Memory B cell (primary cell): Measurements from ENCODE around the gene CCDC138.
"Not testable (repeated sequence)": the region's sequence is repeated elsewhere in the genome, so short reads cannot be mapped to it uniquely, and the experiment has no call there.

ENCODE experiments used
- ATAC-seq: fragments of 150-1000 bp; cut with Tn5 transposase; 2 replicates; pipeline ENCODE4 v1.10.0; 2021; ENCODE audit warnings: low read depth, mild to moderate bottlenecking, moderate library complexity
- DNase-seq, 2 donors: peaks; one replicate each; pipeline ENCODE4 v3.0.0; 2022; ENCODE audit warnings: low spot score in 2 of 2
- H3K27ac Mint-ChIP-seq: one replicate; pipeline ENCODE4 v1.8.0; 2022; ENCODE audit warnings: mild to moderate bottlenecking, moderate library complexity, mixed read lengths
- H3K27me3 Mint-ChIP-seq: one replicate; pipeline ENCODE4 v1.8.0; 2022; ENCODE audit warnings: mixed read lengths
- H3K36me3 Mint-ChIP-seq: one replicate; pipeline ENCODE4 v1.8.0; 2022; ENCODE audit warnings: mild to moderate bottlenecking, mixed read lengths
- H3K4me1 Mint-ChIP-seq: one replicate; pipeline ENCODE4 v1.8.0; 2022; ENCODE audit warnings: mixed read lengths
- H3K4me3 Mint-ChIP-seq: one replicate; pipeline ENCODE4 v1.8.0; 2022; ENCODE audit warnings: mild to moderate bottlenecking, moderate library complexity, mixed read lengths
- H3K9me3 Mint-ChIP-seq: one replicate; pipeline ENCODE4 v1.8.0; 2022; ENCODE audit warnings: mixed read lengths

CCDC138 gene, protein sequence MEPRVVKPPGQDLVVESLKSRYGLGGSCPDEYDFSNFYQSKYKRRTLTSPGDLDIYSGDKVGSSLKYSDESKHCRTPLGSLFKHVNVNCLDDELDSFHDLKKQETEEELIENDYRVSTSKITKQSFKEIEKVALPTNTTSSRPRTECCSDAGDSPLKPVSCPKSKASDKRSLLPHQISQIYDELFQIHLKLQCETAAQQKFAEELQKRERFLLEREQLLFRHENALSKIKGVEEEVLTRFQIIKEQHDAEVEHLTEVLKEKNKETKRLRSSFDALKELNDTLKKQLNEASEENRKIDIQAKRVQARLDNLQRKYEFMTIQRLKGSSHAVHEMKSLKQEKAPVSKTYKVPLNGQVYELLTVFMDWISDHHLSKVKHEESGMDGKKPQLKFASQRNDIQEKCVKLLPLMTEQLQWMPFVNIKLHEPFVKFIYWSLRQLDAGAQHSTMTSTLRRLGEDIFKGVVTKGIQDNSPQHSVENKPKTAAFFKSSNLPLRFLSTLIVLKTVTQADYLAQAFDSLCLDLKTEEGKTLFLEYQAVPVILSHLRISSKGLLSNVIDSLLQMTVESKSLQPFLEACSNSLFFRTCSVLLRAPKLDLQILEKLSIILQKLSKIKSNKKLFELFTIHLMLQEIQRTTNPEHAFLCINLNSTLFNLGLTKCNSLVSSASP

DNA sequence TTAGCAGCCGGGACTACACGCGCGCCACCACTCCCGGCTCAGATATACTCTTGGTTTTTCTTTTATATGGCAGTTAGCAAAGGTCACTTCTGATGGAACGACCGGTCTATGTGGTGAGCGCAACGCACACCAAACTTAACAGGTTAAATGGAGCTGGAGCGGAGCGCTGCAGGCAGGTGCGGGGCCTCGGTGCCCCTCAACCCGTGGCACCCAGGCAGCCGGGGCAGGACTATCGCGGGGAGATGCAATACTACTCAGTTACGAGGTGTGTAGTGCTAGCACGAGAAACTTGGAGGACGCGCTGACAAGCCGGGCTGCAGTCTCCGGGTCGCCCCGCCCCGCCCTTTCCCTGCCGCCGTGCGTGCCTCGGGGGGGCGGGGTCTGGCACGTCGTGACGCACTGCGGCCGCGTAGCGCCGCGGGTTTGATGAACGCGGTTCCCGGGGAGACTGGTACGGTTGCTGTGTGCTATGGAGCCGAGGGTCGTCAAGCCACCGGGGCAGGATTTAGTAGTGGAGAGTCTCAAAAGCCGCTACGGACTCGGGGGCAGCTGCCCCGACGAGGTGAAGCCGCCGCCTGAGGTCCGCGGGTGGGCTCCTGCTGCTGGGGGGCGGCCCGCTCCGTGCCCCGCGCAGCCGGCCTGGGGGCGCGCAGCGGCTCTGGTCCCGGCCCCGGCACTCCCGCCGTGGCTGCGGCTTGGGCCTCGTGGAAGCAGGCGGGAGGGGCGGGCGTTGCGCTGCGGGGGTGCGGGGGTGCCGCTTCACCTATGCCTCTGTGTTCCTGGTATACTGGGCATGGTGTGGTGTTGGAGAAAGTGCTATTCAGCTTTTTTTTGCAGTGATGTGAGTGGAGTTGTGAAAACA, at the start of gene CCDC138:
Gene CCDC138 (plus strand): TSS at position 418 of the 862 bp plus-strand sequence. CDS start 52 bp downstream, at position 470.
- Mint-ChIP-seq H3K36me3 (peaks cover 8% of the 10 kb centered on the region), H3K4me1 (peaks cover 9% of the 10 kb centered on the region), H3K9me3 (no peaks in the 10 kb centered on the region), H3K4me3 (peak within 1 kb of the TSS; percentile 100), H3K27ac (peak within 1 kb of the TSS; percentile 91), H3K27me3 (no peaks in the 10 kb centered on the region)
- ATAC-seq: peak; percentile 94
- DNase-seq: peak; percentile 87

DNA sequence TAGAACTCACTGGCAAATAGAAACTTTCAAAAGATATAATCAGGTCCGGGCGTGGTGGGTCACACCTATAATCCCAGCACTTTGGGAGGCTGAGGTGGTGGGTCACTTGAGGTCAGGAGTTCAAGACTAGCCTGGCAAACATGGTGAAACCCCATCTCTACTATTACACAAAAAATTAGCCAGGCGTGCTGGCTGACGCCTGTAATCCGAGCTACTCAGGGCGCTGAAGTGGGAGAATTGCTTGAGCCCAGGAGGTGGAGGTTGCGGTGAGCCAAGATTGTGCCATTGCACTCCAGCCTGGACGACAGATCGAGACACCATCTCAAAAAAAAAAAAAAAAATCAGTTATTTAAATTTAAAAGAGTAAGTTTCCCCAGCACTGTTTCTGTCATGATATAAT, 28.6 kb upstream of the CCDC138 start:
- H3K27me3 Mint-ChIP-seq, H3K4me3 Mint-ChIP-seq, DNase-seq, H3K36me3 Mint-ChIP-seq, ATAC-seq, H3K27ac Mint-ChIP-seq, H3K9me3 Mint-ChIP-seq, H3K4me1 Mint-ChIP-seq: not testable (repeated sequence)

DNA sequence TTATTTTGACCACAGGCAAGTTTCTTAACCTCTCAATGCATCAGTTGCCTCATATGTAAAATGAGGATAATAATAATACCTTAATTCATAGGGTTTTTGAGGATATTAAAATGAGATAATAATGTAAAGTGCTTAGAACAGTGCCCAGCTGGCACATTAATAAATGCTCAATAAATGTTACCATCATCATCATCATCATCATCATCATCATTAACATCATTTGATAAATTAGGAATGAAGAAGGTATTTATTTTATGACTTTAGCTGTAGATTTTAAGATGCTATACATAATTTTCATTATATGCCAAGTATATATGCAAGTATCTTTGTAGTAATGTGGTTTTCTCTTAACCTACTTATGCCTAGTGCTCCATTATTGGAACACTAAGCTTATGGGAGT, 24.0 kb upstream of the CCDC138 start:
- H3K36me3 Mint-ChIP-seq: peaks cover 27% of the 10 kb centered on the region
- DNase-seq, H3K27ac Mint-ChIP-seq, H3K4me3 Mint-ChIP-seq, ATAC-seq, H3K4me1 Mint-ChIP-seq, H3K27me3 Mint-ChIP-seq, H3K9me3 Mint-ChIP-seq: not testable (repeated sequence)

DNA sequence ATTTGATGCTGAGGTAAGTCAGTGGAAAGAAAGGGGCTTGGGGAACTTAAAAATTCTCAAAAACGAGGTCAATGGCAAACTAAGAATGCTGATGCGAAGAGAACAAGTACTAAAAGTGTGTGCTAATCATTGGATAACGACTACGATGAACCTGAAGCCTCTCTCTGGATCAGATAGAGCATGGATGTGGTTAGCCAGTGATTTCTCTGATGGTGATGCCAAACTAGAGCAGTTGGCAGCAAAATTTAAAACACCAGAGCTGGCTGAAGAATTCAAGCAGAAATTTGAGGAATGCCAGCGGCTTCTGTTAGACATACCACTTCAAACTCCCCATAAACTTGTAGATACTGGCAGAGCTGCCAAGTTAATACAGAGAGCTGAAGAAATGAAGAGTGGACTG, 19.9 kb upstream of the CCDC138 start:
- not testable (repeated sequence) for ATAC-seq, H3K27ac Mint-ChIP-seq, DNase-seq, H3K27me3 Mint-ChIP-seq, H3K9me3 Mint-ChIP-seq, H3K4me1 Mint-ChIP-seq, H3K4me3 Mint-ChIP-seq
- H3K36me3 Mint-ChIP-seq: peaks cover 29% of the 10 kb centered on the region

DNA sequence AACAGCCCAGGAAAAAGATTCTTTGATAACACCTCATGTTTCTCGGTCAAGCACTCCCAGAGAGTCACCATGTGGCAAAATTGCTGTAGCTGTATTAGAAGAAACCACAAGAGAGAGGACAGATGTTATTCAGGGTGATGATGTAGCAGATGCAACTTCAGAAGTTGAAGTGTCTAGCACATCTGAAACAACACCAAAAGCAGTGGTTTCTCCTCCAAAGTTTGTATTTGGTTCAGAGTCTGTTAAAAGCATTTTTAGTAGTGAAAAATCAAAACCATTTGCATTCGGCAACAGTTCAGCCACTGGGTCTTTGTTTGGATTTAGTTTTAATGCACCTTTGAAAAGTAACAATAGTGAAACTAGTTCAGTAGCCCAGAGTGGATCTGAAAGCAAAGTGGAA, 18.7 kb upstream of the CCDC138 start:
- not testable (repeated sequence) for H3K27me3 Mint-ChIP-seq, ATAC-seq, H3K9me3 Mint-ChIP-seq, H3K4me1 Mint-ChIP-seq, H3K27ac Mint-ChIP-seq, DNase-seq, H3K4me3 Mint-ChIP-seq
- H3K36me3 Mint-ChIP-seq: peaks cover 36% of the 10 kb centered on the region

DNA sequence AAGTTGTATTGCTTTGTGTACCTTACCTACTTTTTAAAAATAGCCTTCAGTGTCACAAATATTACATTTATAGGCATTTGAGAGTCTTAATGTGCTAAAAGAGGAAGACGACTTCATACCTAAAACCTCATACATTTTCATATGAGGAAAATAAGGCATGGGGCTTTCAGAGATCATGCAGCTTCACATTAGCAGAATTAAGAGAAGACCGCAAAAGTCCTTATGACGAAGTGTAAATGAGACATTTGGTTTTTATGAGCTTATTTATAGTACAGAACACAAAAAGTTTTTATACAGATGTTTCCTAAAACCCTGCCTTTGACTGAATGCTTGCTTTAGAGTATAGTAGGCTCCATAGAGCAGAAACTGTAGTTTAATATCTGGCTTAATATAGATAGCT, 10.1 kb upstream of the CCDC138 start:
- Mint-ChIP-seq H3K27ac (peak overlapping the region; percentile 89), H3K4me3 (peak overlapping the region; percentile 74), H3K4me1 (peaks cover 7% of the 10 kb centered on the region), H3K27me3 (no peaks in the 10 kb centered on the region), H3K9me3 (no peaks in the 10 kb centered on the region), H3K36me3 (peaks cover 19% of the 10 kb centered on the region)
- peak; percentile 94 for ATAC-seq
- DNase-seq: peak in 1 of 2 donors; percentile 45

DNA sequence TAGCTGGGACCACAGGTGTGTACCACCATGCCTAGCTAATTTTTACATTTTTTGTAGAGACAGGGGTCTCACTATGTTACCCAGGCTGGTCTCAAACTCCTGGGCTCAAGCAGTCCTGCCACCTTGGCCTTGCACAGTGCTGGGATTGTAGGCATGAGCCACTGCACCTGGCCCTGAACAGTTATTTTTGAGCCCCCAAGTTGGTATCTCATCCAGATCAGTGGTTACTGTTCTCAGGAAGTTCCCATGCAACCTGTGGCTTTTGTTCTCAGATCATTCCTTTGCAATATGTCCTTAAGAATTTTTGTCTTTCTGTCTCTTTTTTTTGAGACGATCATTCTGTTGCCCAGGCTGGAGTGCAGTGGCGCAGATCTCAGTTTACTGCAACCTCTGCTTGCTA, 7.7 kb upstream of the CCDC138 start:
- Mint-ChIP-seq H3K36me3 (peaks cover 14% of the 10 kb centered on the region), H3K9me3 (no peaks in the 10 kb centered on the region), H3K4me3 (no peak overlapping the region), H3K27me3 (no peaks in the 10 kb centered on the region), H3K4me1 (peaks cover 7% of the 10 kb centered on the region), H3K27ac (no peak overlapping the region)
- DNase-seq: no peak
- no peak for ATAC-seq

DNA sequence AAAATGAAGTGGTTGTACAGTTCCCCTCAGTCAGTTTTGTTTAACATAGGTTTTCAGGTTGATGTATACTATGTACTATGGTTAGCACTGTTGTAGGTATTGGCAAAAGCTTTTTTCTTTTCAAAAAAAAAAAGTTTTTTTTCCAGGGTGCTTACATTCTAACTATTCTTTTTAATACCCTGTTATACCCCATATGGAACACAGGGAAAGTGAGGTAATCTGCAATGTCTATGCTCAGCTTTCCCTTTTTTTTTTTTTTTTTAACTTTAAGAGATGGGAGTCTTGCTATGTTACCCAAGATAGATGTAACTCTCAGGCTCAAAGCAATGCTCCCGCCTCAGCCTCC, 590 bp upstream of the CCDC138 start:
- H3K4me3 Mint-ChIP-seq: peak overlapping the region; percentile 100
- ATAC-seq (no peak), DNase-seq (no peak)
- H3K9me3 Mint-ChIP-seq: no peaks in the 10 kb centered on the region
- H3K27me3 Mint-ChIP-seq: no peaks in the 10 kb centered on the region
- peak overlapping the region; percentile 91 for H3K27ac Mint-ChIP-seq
- H3K4me1 Mint-ChIP-seq: peaks cover 9% of the 10 kb centered on the region
- H3K36me3 Mint-ChIP-seq: peaks cover 8% of the 10 kb centered on the region

DNA sequence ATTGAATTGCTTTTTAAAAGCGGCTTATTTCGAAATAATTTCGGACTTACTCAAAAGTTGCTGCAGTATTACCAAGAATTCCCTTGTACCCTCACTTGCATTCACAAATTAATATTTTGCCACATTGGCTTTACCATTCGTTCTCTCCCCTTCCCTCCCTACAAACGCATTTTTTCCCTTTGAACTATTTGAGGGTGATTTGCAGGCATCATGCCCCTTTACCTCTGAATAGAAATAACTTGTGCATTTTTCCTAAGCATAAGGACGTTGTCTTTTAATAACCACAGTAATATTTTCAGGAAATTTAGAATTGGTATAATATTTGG, 608 bp downstream of the CCDC138 start:
- H3K36me3 Mint-ChIP-seq: peaks cover 5% of the 10 kb centered on the region
- ATAC-seq: no peak
- peaks cover 9% of the 10 kb centered on the region for H3K4me1 Mint-ChIP-seq
- peak overlapping the region; percentile 91 for H3K27ac Mint-ChIP-seq
- no peaks in the 10 kb centered on the region for H3K27me3 Mint-ChIP-seq
- H3K9me3 Mint-ChIP-seq: no peaks in the 10 kb centered on the region
- peak overlapping the region; percentile 100 for H3K4me3 Mint-ChIP-seq
- no peak for DNase-seq

DNA sequence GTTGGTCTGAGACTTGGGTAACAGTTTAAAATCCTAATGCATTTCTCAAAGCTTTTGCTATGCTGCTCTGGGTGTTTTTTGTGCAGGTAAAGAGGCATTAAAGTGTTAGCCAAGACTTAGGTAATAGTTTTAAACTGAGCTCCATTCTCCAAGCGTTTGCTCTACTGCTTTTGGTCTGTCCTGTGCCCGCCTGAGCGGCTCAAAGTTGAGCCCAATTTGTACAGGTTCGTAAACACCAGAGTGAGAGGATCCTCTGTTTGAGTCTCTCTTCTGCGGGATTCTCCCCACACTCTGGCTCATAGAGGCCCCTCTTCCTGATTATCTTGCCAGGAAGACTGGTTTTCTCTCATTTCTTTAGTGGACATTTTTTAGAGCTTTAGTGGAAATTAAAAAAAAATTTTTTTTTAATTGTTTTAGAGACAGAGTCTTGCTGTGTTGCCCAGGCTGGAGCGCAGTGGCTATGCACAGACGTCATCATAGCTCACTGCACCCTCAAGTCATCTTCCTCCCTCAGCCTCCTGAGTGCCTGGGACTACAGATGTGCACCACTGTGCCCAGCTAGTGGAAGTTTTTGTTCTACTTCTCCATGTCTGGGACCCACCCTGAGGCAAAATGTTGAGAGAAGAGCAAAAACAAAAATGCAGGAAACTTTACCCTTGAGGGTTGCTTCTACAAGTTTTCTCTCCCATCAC, 16.6 kb downstream of the CCDC138 start:
- Mint-ChIP-seq H3K27ac (no peak overlapping the region), H3K27me3 (no peaks in the 10 kb centered on the region), H3K4me1 (no peaks in the 10 kb centered on the region), H3K4me3 (no peak overlapping the region), H3K36me3 (peaks cover 19% of the 10 kb centered on the region), H3K9me3 (no peaks in the 10 kb centered on the region)
- DNase-seq (no peak), ATAC-seq (no peak)

DNA sequence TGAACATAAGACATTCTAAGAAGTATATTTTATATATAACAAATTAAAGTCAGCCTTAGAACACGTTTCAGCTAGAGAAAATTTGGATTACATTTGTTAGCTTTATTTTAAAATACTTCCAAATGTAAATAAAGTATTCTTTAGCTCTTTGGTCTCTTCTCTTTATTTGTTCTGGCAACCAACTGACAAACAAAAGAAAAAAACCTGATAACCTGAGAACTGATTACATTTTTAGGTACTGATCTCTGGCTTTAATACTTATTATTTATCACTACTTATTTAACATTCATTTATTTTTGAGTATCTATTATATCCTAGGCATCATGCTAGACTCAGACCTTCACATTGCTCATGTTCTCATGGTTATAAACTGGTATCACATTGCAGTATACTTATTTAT, 18.5 kb downstream of the CCDC138 start:
- peaks cover 7% of the 10 kb centered on the region for H3K9me3 Mint-ChIP-seq
- ATAC-seq: no peak
- DNase-seq: no peak
- H3K36me3 Mint-ChIP-seq: peaks cover 30% of the 10 kb centered on the region
- no peaks in the 10 kb centered on the region for H3K4me1 Mint-ChIP-seq
- no peak overlapping the region for H3K27ac Mint-ChIP-seq
- no peak overlapping the region for H3K4me3 Mint-ChIP-seq
- no peaks in the 10 kb centered on the region for H3K27me3 Mint-ChIP-seq

DNA sequence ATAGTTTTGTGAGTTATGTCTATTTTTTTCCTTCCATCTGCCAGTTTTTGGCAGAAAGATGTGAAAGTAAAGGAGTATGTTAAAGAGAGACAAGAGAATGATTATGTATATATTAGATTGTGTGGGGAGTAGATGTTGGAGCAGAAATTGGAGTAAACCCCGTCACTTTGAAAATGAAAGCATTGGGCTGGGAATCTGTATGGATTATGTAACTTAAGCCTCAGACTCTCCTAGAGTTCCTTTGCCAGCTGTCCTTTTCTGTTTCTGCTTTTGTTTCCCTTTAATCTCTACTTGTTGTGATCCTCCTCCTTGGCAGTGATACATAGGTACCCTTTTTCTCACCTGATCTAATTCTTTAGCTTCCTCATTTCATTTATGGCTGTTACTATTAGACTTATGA, 19.2 kb downstream of the CCDC138 start:
- no peak for ATAC-seq
- H3K27ac Mint-ChIP-seq: no peak overlapping the region

DNA sequence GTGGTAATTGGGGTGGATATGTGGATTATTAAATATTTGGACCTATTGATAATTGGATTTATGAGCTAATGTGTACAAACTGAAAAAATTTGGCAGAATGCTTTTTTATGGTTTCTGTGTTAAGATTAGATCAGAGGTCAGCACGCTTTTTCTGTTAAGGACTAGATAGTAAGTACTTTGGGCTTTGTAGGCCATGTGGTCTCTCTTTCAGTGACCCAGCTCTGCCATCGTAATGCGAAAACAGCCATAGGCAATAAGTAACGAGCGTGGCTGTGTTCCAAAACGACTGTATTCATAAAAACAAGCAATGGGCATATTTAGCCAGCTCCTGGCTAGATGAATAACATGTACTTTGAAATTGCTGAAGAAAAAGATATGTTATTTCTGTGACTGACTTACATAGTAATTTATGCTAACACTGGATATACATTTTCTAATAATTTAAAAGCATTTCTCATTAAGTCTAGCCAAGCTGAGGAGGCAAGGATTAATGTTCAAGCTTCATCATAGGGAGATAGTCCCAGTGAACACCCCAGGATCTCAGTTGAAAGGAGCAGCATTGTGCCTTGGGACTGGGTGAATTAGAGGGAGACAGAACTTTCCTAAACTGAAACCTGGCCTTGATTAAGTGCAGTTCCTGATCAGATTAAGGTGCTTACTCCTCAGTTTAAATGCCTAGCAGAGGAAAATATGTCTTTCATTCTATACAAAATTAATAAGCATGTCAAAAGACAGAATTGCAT, 20.0 kb downstream of the CCDC138 start:
- Mint-ChIP-seq H3K27me3 (no peaks in the 10 kb centered on the region), H3K27ac (no peak overlapping the region), H3K4me1 (no peaks in the 10 kb centered on the region), H3K36me3 (peaks cover 41% of the 10 kb centered on the region), H3K9me3 (peaks cover 11% of the 10 kb centered on the region), H3K4me3 (no peak overlapping the region)
- no peak for ATAC-seq
- DNase-seq: no peak

More for the DNA sequence above, 19.2 kb downstream of the CCDC138 start:
- peaks cover 11% of the 10 kb centered on the region for H3K9me3 Mint-ChIP-seq
- H3K27me3 Mint-ChIP-seq: no peaks in the 10 kb centered on the region
- no peak for DNase-seq
- H3K4me3 Mint-ChIP-seq: no peak overlapping the region
- H3K4me1 Mint-ChIP-seq: no peaks in the 10 kb centered on the region
- peaks cover 36% of the 10 kb centered on the region for H3K36me3 Mint-ChIP-seq
